DND-41 (cell line): Measurements from ENCODE around the gene PML.

ENCODE experiments used
- EZH2 ChIP-seq: IDR thresholded peaks from 3 replicates; pipeline ENCODE4 v1.6.1; 2012; ENCODE audit warnings: borderline replicate concordance, low read depth, mild to moderate bottlenecking, moderate library complexity, low read length, inconsistent platforms; ENCODE audit not compliant: severe bottlenecking
- TF ChIP-seq, protein P1 (sequence below): IDR thresholded peaks from 2 replicates; pipeline ENCODE4 v1.5.1; 2012; ENCODE audit warnings: borderline replicate concordance, low read length, moderate library complexity, mild to moderate bottlenecking; ENCODE audit not compliant: poor library complexity, severe bottlenecking; ENCODE audit errors: extremely low read depth

DNA sequence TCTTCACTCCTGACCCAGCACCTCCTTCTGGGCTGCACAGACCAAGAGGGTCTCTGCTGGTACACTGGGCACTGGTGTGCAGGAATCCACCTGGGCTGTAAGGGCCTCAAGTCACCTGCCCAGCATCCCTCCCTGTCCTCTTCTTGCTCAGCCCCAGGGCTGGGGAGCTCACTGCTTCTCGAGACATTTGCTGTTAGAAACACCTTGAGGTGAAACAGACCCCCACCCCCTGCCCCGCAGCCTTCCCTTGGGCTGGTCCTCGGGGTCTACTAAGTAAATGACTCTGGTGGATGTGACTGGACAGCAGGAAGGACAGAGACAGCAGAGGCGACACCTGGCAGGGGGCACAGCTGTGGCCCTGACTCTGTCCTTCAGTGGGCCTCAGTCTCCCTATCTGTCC, 39.2 kb upstream of the PML start:
- TF ChIP-seq, protein P1, sequence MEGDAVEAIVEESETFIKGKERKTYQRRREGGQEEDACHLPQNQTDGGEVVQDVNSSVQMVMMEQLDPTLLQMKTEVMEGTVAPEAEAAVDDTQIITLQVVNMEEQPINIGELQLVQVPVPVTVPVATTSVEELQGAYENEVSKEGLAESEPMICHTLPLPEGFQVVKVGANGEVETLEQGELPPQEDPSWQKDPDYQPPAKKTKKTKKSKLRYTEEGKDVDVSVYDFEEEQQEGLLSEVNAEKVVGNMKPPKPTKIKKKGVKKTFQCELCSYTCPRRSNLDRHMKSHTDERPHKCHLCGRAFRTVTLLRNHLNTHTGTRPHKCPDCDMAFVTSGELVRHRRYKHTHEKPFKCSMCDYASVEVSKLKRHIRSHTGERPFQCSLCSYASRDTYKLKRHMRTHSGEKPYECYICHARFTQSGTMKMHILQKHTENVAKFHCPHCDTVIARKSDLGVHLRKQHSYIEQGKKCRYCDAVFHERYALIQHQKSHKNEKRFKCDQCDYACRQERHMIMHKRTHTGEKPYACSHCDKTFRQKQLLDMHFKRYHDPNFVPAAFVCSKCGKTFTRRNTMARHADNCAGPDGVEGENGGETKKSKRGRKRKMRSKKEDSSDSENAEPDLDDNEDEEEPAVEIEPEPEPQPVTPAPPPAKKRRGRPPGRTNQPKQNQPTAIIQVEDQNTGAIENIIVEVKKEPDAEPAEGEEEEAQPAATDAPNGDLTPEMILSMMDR, result no peak
- TF ChIP-seq EZH2, result no peak
